ENCODE data around the gene NAA15.
"Not testable (repeated sequence)": the region's sequence is repeated elsewhere in the genome, so short reads cannot be mapped to it uniquely, and the experiment has no call there.

The NAA15 gene

DNA sequence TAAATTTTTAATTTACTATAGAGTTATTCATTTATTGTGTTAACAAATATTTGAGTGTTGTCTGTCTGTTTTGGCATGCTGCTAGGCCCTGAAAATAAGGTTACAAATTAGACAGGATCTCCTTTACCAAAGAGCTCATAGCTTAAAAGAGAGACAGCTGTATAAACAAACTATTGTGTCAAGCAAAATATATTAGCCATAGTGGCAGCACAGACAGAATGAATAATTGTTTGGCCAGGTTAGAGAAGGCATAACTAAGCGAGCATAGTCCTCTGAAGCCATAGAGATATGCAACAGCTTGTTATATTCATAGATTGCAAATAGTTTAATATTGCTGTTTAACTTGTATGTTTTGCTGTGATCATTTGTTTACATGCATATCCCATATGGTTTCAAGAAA, 67.7 kb downstream of the NAA15 start:
- no peak for DNase-seq

DNA sequence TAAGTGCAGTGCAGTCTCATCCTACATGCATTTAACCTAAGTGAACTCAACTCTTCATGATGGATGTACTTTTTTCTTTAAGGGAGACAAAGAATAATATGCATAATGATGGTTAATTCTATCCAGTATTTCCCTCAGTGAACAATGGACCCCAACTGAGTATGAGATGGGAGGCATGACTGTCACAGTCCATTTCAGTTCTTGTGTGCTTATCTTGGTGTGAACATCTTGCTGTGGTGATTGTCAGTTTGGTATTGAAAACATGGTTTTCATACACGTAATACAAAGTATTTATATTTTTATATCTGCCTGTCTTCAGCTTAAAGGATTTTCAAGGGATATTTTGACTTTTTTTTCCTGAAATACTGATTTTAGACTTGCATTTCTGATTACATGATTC, 72.9 kb downstream of the NAA15 start:
- DNase-seq: no peak

DNA sequence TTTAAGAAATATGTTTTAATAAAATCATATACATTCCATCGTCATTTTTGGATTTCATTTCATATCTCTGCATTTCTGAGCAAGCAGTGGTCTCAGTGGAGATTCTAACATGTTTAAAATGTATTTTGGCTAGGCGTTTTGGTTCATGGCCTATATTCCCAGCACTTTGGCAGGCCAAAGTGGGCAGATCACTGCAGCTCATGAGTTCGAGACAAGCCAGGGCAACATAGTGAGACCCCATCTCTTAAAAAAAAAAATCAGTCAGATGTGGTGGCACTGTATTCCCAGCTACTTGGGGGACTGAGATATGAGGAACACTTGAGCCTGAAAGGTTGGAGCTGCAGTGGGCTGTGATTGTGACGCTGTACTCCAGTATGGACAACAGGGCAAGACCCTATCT, 85.1 kb downstream of the NAA15 start:
- no peak for DNase-seq

DNA sequence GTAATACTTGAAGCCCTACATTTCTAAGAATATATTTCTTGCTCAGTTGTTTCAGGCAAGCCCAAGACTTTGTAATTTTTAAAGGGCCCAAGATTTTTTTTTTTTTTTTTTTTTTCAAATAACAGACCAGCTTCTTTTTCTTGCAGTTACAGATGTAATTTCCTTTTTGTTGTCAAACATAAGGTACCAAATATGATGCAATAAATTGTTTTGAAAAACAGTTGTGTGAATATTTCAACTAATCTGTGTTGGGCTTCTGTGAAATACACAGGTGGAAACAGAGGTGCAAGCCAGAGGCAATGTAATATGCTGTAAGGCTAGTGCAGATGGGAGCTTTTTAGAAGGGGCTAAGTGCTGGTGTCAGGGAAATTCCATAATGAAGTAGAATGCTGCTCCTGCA, 87.8 kb downstream of the NAA15 start:
- DNase-seq: no peak

DNA sequence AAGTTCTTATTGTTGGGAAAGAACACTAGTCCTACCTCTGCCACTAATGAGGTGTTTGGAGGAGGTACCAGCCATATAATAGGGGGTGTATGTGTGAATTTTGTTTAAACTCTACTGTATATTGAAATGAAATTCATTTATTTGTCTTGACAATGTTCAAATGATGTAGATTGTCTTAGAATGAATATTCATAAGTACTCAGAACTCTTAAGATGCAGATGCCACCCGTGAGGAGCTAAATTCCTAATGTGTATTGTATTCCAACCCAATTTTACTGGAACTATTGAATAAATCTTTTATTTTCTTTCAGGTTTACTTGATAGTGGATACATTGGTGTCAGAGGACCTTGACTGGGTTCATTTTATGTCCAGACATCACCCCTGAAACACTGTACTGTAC, 88.7 kb downstream of the NAA15 start:
- no peak for DNase-seq

DNA sequence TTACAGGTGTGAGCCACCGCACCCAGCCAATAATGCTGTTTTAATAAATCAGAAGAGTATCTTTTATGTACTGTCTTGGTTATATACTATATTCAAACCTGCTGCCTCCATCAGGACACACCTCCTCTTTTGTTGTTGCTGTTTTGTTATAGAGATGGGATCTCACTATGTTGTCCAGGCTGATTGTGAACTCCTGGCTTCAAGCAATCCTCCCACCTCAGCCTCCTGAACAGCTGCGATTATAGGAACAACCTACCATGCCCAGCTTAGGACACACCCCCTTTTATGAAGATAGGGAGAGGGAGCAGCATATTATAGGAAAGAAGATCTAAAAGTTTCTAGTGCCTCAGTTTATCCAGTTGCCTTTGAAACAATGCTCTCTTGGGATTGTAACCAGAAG, 90.4 kb downstream of the NAA15 start:
- no peak for DNase-seq

DNA sequence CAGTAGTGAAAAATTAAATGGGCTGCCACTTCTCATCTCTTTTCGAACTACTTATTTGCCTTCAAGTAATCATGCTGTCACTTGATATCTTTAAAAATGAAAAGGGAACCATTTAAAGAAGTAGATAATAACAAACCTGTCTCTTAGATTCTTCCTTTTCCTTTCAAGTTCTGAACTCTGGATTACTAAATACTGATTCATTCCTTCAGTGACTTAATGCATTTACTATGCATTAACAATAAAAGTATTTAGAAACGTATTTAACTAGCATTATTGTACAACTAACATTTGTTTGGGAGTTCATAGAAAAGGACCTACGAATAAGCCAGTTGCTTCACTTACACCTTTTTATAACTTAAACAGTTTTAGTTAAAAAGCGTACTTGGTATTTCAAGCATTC, 91.5 kb downstream of the NAA15 start:
- no peak for DNase-seq

DNA sequence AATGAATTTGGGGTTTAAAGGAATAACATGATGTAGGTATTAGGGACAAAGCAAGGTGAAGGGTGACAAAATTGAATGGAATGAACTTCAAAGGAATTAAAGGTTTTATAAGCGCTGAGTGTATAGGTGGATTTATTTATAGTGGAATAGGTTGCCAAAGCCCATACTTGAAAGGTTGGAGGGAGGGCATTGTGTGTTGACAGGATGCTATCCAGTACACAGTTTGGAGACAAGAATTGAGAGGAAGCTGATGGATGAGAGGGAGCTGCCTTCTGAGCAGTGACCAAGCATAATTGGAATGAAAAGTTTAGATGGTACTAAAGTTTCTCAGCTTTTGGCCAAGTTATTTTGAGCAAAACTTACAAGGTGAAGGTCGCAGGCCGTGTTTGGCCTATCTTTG, 100.1 kb downstream of the NAA15 start:
- no peak for DNase-seq

DNA sequence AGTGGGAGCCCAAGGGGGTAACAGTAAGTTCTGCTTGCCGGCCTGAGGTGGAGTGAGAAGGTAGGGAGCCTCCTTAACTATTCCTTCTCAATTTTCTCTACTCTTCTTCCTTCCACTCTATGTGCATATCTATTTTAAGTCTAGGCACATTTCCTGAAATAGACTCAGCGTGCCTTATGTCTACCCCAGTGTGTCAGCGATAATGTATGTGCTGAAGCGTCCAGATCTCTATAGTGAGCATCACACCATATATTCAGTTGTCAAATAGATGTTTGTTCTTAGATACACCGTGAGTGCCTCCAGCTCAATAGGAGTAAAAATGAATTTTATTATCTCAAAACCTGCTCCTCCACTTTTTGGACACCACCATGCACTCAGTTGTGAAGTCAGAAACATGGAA, 101.1 kb downstream of the NAA15 start:
- no peak for DNase-seq

DNA sequence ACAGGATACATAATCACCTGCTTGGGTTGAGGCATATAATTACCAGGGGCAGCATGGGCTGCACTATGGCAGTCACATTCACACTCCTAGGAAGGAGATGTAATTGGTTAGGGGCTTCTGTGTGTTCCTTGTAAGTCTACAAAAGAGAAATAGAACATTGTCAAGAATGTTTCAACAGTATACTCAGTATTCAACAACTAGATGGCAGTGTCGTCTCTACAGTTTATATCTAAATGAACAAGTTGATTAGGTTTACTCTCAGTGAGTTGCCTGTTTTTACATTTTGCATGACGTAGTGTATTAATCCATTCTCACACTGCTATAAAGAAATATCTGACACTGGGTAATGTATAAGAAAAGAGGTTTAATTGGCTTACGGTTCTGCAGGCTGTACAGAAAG, 102.2 kb downstream of the NAA15 start:
- DNase-seq: no peak

DNA sequence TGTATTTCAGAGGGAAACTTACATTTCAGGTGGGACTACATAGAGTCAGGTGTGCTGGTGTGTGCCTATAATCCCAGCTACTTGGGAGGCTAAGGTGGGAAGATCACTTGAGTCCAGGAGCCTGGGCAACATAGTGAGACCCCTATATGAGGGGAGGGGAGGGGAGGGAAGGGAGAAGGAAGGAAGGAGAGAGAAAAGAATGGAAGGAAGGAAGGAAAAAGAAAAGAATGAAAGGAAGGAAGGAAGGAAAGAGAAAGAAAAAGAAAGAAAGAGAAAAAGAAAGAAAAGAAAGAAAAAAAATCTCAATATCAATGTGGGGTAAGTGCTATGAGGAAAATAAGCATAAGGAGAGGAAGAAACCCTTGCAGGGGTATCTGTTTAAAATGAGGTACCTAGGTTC, 109.0 kb downstream of the NAA15 start:
- DNase-seq: no peak

DNA sequence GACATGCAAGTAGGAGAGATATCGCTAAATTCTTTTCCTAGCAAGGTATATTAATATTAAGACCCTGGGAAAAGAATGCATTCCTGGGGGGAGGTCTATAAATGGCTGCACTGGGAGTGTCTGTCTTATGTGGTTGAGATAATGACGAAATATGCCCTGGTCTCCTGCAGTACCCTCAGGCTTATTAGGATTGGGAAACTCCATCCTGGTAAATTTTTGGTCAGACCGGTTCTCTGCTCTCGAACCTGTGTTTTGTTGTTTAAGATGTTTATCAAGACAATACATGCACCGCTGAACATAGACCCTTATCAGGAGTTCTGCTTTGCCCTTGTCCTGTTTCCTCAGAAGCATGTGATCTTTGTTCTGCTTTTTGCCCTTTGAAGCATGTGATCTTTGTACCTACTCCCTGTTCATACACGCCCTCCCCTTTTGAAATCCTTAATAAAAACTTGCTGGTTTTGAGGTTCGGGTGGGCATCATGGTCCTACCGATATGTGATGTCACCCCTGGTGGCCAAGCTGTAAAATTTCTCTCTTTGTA, 113.4 kb downstream of the NAA15 start:
- not testable (repeated sequence) for DNase-seq

DNA sequence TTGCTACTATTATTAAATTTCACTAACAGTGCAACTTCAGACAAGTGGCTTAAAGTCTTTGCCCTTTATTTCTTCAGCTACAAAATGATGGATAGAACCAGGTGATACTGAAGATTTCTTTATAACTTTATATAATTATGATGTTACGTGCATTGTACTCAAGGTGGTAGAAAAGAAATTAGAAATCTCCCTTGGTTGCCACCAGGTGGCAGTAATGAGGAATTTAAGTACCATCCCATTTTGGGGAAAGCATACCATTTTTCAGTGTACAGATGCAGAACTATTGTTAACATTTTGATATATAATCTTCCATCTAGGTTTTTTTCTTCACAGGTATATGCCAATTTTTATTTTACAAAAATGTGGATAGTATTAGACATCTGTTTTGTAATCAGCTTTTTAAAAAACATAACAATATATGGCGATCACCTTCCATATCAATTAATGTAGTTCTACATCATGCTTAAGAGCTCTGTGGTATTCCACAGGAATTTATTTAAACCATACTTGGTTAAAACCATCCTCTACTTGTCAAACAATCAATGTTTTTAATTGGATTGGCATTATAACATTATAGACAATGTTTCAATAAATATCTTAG, 114.9 kb downstream of the NAA15 start:
- no peak for DNase-seq

DNA sequence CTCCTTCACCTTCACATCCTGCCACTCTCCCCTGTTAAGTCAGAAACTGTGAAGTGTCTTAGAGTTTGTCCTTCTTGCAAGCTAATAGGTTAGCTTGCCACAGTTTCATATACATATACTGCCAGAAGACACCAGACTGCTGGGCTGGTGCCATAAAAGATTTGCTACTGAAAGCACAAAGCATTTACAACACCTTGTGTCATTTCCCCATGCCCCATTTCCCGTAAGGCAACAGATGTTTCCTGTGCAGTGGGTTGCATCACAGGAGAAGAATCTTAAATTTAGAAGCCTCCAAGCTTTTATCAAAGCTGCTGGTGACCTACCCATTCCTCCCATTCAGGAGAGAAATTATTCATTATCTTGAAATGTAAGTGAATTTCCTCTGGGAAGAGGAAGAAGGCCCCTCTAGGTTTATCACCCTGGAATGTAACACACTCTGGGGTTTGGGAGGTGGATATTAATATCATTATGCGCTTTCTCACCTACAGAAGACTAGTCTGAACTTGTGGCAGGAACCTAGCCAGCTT, 118.1 kb downstream of the NAA15 start:
- DNase-seq: no peak

DNA sequence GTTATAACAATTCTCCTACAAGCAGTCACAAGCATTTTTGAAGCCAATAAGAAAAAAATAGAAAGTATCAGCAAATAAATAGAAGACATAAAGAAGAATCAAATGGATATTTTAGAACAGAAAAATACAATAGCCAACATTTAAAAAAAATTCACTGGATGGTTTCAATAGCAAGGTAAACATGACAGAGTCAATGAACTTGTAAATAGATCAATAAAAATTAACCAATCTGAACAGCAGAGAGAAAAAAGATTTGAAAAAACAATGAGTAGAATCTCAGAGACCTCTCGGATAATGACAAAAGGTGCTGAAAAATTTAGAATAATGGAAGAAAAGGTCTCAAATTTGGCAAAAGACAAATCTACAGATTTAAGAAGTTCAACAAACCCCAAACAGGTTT, 119.3 kb downstream of the NAA15 start:
- no peak for DNase-seq

DNA sequence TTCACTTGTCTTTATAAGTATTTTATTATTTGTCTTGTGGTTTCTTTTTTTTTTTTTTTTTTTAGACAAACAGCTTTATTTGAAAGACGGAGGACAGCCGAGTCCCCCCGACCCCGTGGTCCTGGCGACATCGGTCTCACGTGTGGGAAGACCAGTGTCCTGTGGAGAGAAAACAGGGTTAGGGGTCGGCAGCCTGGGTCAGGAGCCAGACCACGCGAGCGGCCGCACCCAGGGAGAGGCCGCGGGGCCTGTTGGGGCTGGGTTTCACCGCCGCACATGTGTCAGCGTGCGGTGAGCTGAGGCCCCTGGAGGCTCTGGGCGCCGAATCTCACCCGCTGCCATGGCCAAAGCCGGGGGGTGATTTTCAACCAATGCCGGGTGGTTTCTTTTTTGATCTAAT, 134.8 kb downstream of the NAA15 start:
- no peak for DNase-seq

DNA sequence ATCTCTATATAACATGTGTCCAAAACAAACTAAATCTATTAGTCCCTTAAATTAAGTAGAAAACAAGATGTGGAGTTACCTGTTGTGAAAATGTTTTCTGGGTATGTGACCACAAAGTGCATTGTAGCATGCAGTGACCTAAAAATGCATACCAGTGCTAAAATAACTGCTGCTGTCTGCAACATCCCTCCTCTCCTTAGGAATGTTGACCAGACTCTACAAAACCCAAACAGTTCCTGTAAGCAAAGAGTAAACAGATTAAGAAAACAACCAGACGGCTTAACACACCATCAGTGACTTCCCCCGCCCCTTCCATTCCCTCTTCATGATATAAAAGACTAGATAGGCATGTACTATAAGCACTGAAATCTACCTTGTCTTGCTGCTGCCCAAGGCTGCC, 136.8 kb downstream of the NAA15 start:
- no peak for DNase-seq

DNA sequence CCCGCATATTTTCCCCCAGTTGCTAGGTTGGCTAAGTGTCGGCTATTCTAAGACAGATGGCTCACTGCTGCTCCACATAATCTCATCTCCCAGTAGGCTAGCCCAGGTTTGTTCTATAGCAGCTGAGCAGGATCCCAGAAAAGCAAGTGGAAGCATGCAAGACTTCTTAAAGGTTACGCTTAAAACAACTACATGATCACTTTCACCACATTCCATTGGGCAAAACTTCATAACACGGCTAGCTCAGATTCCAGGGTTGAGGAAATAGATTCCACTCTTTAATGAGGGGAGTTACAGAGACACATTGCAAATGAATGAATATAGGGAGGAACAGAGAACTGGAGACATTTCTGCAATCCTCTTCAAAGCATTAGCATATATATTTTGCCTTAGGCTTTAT, 139.7 kb downstream of the NAA15 start:
- DNase-seq: no peak

DNA sequence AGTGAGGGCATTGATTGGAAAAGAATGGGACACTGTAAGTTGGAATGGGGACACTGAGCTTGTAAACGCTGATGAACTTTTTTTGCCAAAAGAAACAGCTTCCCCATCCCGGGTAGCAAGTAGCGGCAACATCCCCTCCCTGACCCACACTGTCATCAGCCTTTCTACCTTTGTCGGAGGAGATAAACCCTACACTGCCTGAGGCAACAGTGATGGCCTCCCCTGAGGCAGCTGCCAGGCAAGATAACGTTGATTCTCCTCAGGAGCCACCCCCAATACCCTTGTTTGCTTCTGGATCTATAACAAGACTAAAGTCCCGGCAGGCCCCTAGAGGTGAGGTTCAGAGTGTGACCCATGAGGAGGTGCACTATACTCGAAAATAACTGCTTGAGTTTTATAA, 142.4 kb downstream of the NAA15 start:
- DNase-seq: no peak

DNA sequence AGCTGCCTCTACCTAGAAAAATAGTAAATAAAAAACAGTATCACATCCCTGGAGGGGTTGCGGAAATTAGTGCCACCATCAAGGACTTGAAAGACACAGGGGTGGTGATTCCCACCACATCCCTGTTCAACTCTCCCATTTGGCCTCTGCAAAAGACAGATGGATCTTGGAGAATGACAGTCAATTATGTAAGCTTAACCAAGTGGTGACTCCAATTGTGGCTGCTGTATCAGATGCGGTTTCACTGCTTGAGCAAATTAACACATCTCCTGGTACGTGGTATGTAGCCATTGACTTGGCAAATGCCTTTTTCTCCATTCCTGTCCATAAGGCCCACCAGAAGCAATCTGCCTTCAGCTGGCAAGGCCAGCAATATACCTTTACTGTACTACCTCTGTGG, 143.6 kb downstream of the NAA15 start:
- DNase-seq: not testable (repeated sequence)

DNA sequence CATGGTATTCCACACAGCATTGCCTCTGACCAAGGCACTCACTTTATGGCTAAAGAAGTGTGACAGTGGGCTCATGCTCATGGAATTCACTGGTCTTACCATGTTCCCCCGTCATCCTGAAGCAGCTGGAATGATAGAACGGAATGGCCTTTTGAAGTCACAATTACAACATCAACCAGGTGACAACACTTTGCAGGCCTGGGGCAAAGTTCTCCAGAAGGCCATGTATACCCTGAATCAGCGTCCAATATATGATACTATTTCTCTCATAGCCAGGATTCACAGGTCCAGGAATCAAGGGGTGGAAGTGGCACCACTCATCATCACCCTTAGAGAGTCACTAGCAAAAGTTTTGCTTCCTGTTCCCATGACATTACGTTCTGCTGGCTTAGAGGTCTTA, 145.8 kb downstream of the NAA15 start:
- DNase-seq: not testable (repeated sequence)

DNA sequence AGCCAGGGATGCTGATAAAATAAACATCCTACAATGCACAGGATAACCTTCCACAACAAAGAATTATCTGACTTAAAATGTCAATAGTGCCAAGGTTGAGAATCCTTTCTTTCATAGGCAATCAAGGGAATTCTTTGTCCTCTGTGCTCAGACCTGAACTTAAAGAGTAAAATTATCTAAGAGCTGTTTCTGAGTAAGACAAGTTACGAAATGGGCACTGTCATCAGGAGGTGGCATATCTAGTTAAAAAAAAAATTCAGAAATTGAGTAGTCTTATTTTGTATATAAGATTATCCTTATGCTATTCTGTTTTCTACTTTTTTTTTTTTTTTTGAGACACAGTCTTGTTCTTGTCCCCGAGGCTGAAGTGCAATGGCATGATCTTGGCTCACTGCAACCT, 149.3 kb downstream of the NAA15 start:
- DNase-seq: no peak

DNA sequence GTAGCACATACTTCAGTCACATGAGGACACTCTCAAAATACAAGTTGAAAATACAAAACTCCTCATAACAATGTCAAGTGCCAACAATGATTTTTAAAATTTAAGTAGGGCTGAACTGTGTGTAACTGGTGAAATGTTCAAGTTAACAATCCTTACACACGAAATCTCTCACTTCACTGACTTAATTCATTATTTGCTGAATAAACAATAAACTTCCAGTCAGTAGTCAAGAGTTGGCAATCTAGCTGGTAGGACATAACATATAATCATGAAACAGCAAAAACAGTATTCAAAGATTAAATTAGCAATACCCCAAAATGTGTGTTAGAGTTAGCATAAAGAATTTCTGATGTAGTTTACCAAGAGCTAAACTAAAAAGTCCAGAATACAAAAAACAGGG, 150.7 kb downstream of the NAA15 start:
- no peak for DNase-seq

DNA sequence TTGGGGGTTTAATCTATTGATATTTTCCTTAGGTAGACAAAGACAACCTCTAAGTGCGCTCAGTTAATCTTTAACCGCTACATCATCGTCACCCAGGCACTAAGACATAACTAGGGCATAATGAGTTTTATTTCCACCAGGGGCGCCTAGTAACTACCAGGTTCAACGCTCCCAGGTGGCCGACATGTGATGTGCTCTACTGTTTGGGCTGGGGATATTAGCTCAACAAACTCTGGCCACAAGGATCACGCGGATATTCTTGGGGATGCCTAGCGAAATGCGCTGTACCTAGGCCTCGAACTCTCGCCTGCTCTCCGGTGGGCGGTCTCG, 151.7 kb downstream of the NAA15 start:
- DNase-seq: peak; percentile 64 to 68

DNA sequence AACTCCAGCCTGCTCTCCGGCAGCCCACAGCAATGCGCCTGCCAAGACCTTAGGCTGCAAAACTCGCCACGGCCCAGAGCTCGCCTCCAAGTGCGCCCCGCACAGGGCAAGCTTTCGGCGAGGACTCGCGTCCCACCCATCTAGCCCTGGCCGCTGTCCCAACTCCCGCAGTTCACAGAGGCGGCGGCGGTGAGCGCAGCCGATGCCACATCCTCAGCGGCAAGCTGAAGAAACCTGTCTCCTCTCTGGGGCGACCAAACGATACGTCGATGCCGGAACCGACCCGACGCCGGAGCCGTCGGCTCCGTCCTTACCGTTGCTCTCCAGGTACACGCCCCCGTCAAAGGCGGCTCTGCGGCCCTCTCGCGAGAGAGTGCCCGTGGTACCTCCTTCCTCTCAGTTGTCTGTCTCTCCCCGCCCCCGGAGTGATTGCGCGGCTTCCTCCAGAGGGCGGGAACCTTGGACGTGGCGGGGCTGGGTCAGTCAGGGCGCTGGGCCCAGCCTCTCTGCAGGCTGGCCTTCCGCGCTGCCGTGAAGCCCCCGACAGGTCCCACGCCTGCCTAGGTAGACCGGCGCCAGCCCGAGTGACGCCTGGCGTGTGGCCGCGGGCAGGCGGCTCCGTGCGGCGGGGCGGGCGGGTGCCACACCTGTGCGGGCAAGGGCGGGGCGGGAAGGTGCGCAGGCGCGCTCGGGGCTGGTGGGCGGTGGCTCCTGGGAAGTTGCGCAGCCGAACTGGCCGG, 152.2 kb downstream of the NAA15 start:
- peak; percentile 96 for DNase-seq
